Activated CD8-positive, alpha-beta memory T cell treated with anti-CD3 and anti-CD28 coated beads for 36 hours (primary cell): Measurements from ENCODE around the gene MFN1. TPM values are rescaled to one million over a fixed set of nuclear protein-coding genes. Genes with fewer than 3 reads are reported as not detected.

Experiments used
- CTCF ChIA-PET: fragments of 350-600 bp; sonication (Branson Sonifier 250); formaldehyde crosslinking; loops from one replicate; lab custom pipeline; 2021; ENCODE audit warnings: antibody characterized with exemption; lab: Charles Lee
- POLR2A ChIA-PET: fragments of 350-600 bp; sonication (Branson Sonifier 250); formaldehyde crosslinking; loops from one replicate; lab custom pipeline; 2021; ENCODE audit warnings: antibody characterized with exemption; lab: Charles Lee
- total RNA-seq, 2 experiments: library from RNA; stranded (reverse); gene quantifications; one replicate each; pipeline ENCODE4 v1.2.3, GENCODE V29; 2021

MFN1 gene
- total RNA-seq, 2 experiments from 2014 or later: 32.7 to 33.7 TPM

GRCh38 chr3:179330438-179330837, 17.1 kb upstream of the MFN1 start:
- CTCF ChIA-PET: no interaction called here
- POLR2A ChIA-PET: no interaction called here

GRCh38 chr3:179332240-179332639, 15.3 kb upstream of the MFN1 start:
- ChIA-PET POLR2A (no interaction called here), CTCF (no interaction called here)

GRCh38 chr3:179333084-179333483, 14.4 kb upstream of the MFN1 start:
- POLR2A ChIA-PET: no interaction called here

GRCh38 chr3:179336345-179336929, 11.1 kb upstream of the MFN1 start:
- CTCF ChIA-PET: no interaction called here
- POLR2A ChIA-PET: no interaction called here

More at GRCh38 chr3:179333084-179333483, 14.4 kb upstream of the MFN1 start:
- CTCF ChIA-PET: no interaction called here

- POLR2A ChIA-PET: interaction anchor here (0.7 to 0.8 kb wide), 3 partner anchors 24 to 277 kb away, joined by 3 to 4 read pairs (median 3); partner anchors contain the start of gene ACTL6A
- CTCF ChIA-PET: interaction anchor here (1.2 kb wide), 1 partner anchor 311 kb away, joined by 3 read pairs; no protein-coding TSS in a partner anchor
Measured at GRCh38 chr3:179348325-179349013, 960 bp downstream of the MFN1 start.

GRCh38 chr3:179355996-179356395, 8.5 kb downstream of the MFN1 start:
- CTCF ChIA-PET: no interaction called here
- POLR2A ChIA-PET: no interaction called here

GRCh38 chr3:179363332-179363731, 15.8 kb downstream of the MFN1 start:
- POLR2A ChIA-PET: no interaction called here
- CTCF ChIA-PET: no interaction called here

- CTCF ChIA-PET: interaction anchor here (0.6 kb wide), 2 partner anchors 18 to 382 kb away, joined by 3 to 5 read pairs; no protein-coding TSS in a partner anchor
- POLR2A ChIA-PET: no interaction called here
Measured at GRCh38 chr3:179369621-179370020, 22.1 kb downstream of the MFN1 start.

- ChIA-PET POLR2A (no interaction called here), CTCF (no interaction called here)
Measured at GRCh38 chr3:179373938-179374337, 26.4 kb downstream of the MFN1 start.

GRCh38 chr3:179375091-179375999, 27.8 kb downstream of the MFN1 start:
- ChIA-PET POLR2A (no interaction called here), CTCF (no interaction called here)

- ChIA-PET CTCF (interaction anchor here (0.5 kb wide), 1 partner anchor 153 kb away, joined by 3 read pairs; no protein-coding TSS in a partner anchor), POLR2A (no interaction called here)
Measured at GRCh38 chr3:179376474-179376873, 29.0 kb downstream of the MFN1 start.

GRCh38 chr3:179391906-179392305, 44.4 kb downstream of the MFN1 start:
- ChIA-PET POLR2A (no interaction called here), CTCF (interaction anchor here (0.6 kb wide), 1 partner anchor 1948 kb away, joined by 3 read pairs; no protein-coding TSS in a partner anchor)

GRCh38 chr3:179398574-179399231, 51.2 kb downstream of the MFN1 start:
- ChIA-PET POLR2A (no interaction called here), CTCF (no interaction called here)

GRCh38 chr3:179401561-179401960, 54.1 kb downstream of the MFN1 start:
- POLR2A ChIA-PET: no interaction called here
- CTCF ChIA-PET: no interaction called here

- POLR2A ChIA-PET: no interaction called here
- CTCF ChIA-PET: no interaction called here
Measured at GRCh38 chr3:179402963-179403362, 55.5 kb downstream of the MFN1 start.

GRCh38 chr3:179404307-179404706, 56.8 kb downstream of the MFN1 start:
- CTCF ChIA-PET: no interaction called here
- POLR2A ChIA-PET: no interaction called here

- CTCF ChIA-PET: no interaction called here
- POLR2A ChIA-PET: no interaction called here
Measured at GRCh38 chr3:179410331-179410730, 62.8 kb downstream of the MFN1 start.

GRCh38 chr3:179410999-179411398, 63.5 kb downstream of the MFN1 start:
- CTCF ChIA-PET: no interaction called here

GRCh38 chr3:179414804-179415203, 67.3 kb downstream of the MFN1 start:
- ChIA-PET POLR2A (no interaction called here), CTCF (no interaction called here)

More at GRCh38 chr3:179410999-179411398, 63.5 kb downstream of the MFN1 start:
- POLR2A ChIA-PET: no interaction called here
